GM21723 (cell line): ENCODE results near the gene RIC1.
"Not testable (repeated sequence)": the region's sequence is repeated elsewhere in the genome, so short reads cannot be mapped to it uniquely, and the experiment has no call there.

ENCODE experiments used
- ATAC-seq: cut with Tn5 transposase; IDR thresholded peaks from one replicate; pipeline ENCODE4 v1.9.1; 2021; ENCODE audit warnings: mild to moderate bottlenecking, moderate library complexity; ENCODE audit not compliant: unreplicated experiment

The RIC1 gene

DNA sequence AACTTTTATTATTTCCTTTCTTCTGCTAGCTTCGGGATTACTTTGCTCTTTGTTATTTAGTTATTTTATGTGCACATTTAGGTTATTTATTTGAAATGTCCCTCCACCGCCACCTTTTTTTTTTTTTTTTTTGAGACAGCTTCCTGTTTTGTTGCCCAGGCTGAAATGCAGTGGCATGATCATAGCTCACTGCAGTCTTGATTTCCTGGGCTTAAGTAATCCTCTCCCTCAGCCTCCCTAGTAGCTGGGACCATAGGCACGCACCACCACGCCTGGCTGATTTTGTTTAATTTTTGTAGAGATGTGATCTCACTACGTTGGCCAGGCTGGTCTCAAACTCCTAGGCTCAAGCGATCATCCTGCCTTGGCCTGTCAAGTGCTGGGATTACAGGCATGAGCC lies 38.5 kb downstream of the RIC1 start:
- ATAC-seq: no peak

DNA sequence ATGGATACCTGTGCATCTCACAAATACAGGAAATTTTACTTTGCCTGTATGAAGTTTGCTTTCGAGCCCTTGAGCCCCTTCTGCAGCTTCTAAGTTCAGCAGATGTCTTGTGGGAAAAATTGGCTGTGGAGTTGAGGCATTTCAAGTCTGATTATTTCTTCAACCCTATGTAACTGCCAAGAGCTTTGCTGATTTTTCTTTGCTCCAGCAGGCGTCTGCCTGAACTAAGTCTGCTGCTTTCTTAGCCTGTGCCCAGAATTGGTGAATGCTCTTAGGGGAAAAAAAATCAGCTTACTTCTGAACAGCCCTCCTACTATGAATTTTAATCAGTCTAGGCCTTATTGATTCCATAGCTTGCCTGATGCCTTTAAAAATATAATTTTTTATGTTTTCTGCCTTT lies 41.2 kb downstream of the RIC1 start:
- ATAC-seq: no peak

DNA sequence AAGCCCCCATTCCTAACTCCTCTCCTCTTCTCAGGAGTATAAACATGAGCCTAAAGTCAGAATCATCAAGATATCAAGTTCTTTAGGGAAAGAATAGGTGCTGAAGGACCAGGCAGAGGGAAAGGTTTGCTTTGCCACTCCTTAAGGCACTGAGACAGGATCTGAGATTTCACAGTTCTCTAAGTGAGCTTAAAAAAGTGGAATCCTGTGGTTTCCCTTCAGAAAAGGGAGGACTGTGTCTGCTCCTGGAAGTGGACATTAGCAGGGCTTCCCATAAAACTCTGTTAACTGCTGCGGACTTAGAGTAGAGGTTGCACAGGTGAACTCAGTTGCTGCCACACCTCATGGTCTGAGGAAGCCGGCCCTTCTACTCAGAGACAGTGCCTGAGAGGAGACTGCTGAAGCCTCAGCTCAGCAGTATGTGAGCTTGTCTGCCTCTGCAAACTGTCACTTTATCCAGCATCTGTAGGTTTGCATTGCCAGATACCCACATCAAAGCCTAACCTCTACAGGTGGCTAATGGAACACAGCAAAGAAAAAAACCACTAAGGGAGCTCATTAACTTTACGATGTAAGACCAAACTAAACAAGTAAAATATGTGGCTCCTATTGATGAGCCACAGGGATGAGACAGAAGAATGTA lies 42.9 kb downstream of the RIC1 start:
- ATAC-seq: no peak

DNA sequence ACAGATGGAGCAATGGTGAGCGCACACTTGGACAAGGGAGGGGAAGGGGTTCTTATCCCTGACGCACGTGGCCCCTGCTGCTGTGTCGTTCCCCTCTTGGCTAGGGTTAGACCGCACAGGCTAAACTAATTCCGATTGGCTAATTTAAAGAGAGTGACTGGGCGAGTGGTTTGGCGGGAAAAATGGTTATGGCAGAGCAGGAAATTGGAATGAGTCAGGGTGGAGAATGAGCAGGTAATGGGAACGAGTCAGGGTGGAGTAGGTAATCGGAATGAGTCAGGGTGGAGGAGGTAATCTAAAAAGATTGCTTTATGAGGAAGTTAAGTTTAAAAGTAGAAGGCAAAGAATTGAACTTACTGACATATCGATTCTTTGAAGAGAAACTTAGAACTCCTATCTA lies 46.1 kb downstream of the RIC1 start:
- ATAC-seq: not testable (repeated sequence)

DNA sequence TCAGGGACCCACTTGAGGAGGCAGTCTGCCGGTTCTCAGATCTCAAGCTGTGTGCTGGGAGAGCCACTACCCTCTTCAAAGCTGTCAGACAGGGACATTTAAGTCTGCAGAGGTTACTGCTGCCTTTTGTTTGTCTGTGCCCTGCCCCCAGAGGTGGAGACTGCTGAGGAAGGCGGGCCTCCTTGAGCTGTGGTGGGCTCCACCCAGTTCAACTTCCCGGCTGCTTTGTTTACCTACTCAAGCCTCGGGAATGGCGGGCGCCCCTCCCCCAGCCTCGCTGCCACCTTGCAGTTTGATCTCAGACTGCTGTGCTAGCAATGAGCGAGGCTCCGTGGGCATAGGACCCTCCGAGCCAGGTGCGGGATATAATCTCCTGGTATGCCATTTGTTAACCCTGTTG lies 54.7 kb downstream of the RIC1 start:
- ATAC-seq: not testable (repeated sequence)

DNA sequence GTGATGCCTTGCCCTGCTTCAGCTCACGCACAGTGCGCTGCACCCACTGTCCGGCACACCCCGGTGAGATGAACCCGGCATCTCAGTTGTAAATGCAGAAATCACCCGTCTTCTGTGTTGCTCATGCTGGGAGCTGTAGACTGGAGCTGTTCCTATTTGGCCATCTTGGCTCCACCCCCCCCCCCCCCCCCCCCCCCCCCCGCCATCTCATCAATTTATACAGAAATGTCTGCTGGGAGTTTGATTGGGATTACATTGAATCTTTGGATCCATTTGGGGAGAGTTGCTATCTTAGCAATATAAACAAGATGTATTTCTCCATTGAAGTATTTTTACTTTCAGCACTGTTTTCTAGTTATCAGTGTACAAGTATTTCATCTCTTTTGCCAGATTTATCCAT lies 55.2 kb downstream of the RIC1 start:
- no peak for ATAC-seq

DNA sequence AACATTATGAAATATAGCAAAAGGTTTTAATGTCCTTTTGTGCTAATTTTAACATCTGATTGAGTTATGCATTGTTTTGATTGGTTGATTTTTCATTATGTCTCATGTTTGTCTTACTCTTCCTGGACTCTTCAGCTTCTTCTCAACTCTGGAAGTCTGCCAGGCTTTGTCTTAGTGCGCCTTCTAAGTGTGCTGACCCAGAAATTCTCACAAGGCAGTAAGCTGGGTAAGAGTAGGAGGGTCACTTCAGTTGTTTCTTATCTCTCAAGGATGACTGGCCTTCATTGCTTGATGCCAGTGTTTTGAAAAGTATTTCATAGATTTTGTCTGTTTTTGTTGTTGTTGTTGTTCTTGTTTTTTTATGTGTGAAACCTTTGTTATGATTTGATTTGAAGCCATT lies 59.2 kb downstream of the RIC1 start:
- ATAC-seq: no peak

DNA sequence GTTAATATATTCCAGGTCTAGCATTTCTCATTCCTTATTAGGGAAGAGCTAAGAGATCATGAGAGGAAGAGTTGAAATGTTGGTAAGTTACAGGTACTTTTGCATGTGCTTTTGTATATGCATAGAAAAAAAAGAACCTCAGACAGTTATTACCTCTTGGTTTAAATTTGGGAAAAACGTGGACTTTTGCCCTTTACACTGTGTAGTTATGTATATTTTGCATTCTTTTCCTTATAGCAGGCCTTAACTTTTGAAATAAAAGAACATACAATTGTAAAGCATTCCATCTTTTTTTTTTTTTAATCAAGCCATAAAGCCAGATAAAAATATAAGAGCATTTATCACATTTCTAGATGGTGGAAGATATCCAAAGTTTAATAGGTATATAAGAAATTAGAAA lies 61.4 kb downstream of the RIC1 start:
- ATAC-seq: no peak

DNA sequence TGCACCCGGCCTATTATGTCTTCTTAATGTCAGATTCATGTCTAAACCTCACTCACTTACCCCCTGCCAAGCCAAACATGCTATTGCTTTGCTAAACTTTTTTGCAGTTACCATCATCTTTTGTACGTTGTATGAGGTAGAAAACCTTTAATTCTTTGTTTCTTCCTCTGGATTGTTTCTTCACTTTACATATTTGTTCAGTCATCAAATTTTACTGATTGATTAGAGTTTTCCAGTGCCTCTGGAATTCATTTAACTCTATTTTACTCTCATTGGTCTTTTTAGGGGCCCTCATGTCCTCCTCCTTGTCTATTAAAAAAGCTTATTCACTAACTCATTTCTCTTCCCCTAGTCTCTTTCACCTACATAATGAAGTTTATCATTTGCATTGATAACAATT lies 67.0 kb downstream of the RIC1 start:
- no peak for ATAC-seq

DNA sequence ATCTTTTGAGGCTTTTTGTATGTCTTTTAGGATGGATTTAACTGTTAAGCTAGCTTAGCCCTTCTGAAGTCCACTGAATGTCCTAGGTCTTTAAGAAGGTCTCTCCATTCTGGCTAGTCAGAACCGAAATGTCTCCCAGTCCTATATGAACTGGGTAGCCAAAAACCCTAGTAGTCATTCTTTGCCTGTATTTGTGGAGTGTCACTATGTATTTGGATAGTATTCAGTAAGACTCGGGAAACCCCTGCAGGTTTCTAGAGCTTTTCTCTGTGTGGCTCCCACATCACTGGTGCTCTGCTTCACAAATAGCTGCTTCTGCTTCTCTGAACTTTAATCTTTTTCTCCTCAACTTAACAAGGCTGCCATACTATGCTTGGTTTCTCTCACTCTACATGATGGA lies 68.0 kb downstream of the RIC1 start:
- peak; percentile 72 for ATAC-seq

DNA sequence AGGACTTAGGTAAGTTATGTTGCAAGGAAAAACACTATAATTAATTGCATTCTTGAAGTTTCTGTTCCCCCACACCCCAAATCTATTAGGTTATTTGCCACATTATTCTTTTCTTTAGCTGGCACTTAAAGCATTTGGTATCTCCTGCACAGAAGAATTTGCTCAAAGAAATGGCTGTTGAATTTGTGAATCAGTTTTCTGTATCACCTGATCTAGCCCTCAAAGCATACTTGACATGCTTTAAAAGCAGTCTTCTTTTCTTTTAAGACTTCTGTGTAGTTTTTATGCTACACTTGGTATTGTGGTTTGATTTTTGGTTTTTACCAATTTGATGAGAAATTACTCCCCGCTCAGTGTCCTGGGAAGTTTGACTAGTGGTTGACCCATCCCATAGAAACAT lies 69.1 kb downstream of the RIC1 start:
- no peak for ATAC-seq

DNA sequence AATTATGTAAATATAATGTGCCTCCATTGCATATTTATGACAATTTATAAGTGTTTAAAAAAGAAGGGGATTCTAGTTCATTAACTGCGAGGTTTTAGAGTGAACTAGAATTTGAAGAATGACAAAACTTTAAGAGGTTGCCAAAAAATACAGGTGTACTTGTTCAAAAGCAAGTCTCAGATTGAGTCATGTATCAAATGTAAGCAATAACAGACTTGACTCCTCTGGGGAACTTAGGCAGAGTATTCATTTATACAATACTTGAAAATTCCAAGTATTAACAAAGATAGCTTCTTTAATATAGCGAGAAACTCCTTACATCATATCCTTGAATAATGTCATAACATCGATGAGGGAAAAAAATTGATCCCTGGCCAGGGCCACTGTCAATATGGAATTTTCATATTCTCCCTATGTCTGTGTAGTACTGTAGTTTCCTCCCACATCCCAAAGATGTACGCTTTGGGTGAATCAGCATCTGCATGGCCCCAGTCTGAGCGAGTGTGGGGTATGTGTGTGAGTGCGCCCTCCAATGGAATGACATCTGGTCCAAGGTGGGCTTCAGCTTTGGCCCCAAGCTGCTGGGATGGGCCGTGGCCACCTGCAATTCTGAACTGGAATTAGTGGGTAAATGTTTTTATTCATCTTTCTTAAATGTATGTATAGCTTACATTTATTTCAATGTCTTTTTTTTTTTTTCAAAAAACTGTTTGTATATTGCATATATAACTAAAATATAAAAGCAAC lies 70.1 kb downstream of the RIC1 start:
- ATAC-seq: no peak

DNA sequence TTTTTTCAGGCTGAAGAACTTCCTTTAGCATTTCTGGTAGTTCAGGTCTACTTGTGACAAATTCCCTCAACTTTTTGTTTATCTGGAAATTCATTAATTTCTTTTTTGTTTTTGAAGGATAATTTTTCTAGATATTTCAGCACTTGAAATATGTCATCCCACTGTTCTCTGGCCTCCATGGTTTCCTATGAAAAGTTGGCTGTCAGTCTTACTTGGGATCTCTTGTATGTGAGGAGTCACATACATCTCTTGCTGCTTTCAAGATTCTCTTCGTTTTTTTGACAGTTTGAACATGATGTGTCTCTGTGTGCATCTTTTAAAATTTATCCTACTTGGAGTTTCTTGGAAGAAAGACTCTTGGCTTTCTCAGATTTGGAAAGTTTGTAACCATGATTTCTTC lies 79.5 kb downstream of the RIC1 start:
- no peak for ATAC-seq

DNA sequence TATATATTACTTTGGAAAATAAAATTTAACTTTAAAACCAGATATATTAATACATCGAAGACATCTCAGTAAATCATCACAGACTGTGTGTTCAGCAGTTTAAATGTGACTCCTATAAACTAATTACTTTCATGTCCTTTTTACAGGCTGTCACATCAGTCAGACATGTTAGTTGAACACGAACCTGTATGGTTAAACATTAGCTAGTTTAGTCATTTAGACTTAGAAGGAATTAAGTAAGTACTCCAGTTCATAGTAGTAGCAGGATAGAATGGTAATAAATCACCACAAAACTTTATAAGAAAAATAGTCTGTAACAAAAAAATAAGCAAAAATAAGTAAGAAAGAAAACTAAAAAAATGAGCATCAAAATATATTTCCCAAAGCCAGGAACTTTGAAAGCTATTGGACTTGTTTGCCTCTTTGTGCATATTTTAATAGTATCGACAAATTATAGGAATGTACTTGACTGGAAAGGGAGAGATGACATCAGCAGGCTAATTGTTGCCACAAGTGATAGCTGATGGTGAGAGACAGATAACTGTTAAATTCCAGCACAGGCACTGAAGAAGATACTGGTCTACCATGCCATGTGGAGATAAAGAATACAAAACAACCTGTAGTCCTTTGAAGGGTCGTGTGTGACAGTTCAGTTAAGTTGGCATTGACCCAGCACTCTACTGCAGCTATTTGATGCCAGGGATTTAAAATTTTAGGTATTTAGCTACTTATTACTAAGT lies 83.9 kb downstream of the RIC1 start:
- no peak for ATAC-seq

DNA sequence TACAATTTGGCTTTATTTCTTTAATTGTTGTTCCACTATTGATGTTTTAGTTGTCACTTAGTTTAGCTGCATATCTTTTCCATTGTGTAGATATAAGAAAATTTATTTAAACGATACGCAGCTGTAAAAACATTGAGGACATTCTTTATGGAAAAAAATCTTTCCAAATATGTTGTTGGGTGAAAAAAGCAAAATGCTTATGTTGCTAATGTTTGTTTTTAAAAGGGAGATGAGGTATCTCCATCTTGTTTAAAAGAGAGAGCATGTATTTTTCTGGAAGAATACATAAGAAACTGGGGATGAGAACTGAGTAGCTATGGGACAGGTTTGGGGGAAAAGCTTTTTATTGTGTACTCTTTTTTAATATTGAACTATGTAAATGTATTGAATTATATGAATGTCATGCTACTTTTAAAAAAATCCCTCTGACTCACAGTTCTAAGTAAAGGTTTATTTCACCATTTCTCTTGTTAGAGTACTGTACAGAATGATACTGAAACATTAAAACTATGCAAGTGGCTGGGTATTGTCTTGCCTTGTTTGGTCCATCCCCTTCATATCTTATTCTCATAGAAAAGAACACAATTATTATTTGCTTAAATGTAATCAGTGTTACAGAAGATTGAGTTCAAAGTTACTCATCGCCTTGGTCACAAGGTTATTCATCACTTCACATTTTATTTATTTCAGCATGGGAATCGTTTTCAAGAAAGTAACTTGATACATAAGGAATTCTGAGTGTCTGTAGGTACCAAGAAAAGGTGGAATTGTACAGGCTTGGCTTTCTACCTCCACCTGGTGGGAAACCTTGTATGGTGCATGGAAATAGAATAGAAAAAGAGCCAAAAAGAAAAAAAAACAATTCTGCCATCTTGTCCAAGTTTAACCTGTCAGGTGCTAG lies 85.8 kb downstream of the RIC1 start:
- ATAC-seq: no peak

DNA sequence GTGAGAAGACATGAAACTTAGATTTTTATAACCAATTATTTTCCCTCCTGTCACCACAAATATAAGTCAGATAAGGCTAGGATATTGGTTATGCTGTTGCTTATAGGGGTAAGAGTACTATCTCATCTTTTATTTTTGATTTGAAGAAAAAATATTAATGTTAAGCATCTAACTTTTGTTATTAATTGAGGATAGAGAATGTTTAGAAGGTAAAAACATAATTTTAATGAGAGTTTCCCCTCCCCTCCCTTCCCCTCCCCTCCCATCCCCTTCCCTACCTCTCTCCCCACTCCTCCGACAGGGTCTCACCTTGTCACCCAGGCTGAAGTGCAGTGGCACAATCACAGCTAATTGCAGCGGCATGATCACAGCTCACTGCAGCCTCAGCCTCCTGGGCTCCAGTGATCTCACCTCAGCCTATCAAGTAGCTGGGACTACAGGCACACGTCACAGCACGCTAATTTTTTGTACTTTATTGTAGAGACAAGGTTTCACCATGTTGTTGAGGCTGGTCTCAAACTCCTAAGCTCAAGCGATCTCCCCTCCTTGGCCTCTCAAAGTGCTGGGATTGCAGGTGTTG lies 86.7 kb downstream of the RIC1 start:
- ATAC-seq: no peak

DNA sequence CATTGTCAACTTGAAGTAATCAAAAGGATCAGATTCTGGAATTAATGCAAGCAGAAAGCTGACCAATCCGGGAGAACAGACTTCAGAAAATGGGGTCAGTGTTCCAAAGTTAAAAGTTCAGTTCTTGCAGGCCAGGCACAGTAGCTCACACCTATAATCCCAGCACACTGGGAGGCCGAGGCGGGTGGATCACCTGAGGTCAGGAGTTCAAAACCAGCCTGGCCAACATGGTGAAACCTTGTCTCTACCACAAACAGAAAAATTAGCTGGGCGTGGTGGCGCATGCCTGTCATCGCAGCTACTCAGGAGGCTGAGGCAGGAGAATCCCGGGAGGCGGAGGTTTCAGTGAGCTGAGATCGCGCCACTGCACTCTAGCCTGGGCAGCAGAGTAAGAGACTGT lies 88.5 kb downstream of the RIC1 start:
- not testable (repeated sequence) for ATAC-seq

DNA sequence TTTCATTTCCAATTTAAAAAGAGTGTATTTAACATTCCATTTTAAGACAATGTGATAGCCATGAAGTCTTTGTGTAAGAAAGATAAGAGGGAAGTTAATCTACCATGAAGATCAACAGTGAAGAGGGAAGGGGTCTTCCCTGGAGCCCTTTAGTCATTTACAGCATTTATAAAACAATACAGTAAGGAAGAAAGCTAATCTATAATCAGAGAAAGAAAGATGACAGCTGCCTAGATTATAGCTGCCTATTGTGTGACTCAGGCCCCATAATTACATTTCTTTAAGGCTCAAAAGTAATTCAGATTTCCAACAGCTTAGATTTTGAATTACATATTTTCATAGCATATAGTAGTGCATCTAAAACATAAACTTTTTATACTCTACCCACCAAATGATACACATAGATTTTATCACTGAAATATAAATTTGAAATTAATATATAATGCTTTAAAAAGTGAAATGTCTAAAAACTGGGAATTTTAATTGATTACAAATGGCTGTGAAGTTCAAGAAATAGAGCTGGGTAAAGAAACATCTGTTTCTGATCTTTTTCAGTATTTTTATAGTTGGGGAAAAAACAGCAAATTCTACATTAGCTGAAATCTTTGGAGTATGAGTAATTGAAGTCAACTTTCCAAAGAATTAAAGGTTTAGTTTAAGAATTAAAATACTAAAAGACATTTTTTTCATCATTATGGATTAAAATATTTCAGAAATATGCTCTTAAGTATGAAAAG lies 89.6 kb downstream of the RIC1 start:
- no peak for ATAC-seq

DNA sequence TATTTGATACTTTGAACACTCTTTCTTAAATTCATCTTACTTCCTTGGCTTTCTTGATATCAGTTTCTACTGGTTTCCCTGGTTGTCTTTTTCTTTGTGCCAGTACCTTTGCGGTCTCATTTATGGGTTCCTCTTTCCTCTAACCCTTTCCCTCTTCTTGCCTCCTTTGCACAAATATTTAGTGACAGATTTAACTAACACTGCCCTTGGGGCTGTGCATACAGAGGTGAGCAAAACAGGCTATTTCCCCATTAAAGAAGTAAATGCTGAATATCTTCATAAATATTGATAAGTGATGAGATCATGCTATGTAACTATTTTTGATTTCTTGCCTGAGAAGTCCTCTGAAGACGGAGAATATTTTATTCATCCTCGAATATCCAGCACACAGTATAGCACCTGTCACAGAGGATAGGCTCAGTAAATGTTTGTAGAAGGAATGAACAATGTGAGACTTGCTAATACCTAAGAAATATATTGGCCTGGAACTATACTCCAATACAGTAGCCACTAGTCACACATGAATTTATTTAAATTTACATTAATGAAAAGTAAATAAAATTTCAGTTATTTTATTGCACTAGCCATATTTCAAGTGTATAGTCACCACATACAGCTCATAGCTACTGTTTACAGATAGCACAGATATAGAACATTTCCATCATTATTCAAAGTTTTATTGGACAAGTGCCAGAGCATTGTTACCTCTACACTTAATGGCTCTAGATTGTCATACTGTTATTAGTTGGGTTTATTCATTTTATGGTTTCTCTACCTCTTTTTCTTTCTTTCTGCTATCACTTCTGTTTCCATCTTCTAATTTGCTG lies 90.4 kb downstream of the RIC1 start:
- no peak for ATAC-seq
